CD8-positive, alpha-beta memory T cell (primary cell): ENCODE results near the gene REEP1. TPM values are rescaled to one million over a fixed set of nuclear protein-coding genes. Genes with fewer than 3 reads are reported as not detected.

Experiments
- CTCF ChIA-PET: fragments of 350-600 bp; sonication (Branson Sonifier 250); formaldehyde crosslinking; loops from one replicate; lab custom pipeline; 2021; ENCODE audit warnings: antibody characterized with exemption; lab: Charles Lee
- POLR2A ChIA-PET: fragments of 350-600 bp; sonication (Branson Sonifier 250); formaldehyde crosslinking; loops from one replicate; lab custom pipeline; 2021; ENCODE audit warnings: antibody characterized with exemption; lab: Charles Lee
- DNase-seq, 5 donors: peaks; one replicate each; pipeline versions ENCODE4 v3.0.0 to v3.0.0-alpha.2; 2020 to 2022; ENCODE audit warnings: mixed read lengths in 1 of 5
- H3K27ac ChIP-seq: one replicate; pipeline ENCODE4 v1.7.0; 2013; ENCODE audit warnings: low read depth, mild to moderate bottlenecking, low read length, moderate library complexity
- H3K27me3 ChIP-seq: 2 replicates; pipeline ENCODE4 v1.7.0; 2013; ENCODE audit warnings: low read length, mild to moderate bottlenecking; ENCODE audit not compliant: insufficient read depth, poor library complexity, severe bottlenecking
- H3K36me3 ChIP-seq: 2 replicates; pipeline ENCODE4 v1.7.0; 2013; ENCODE audit warnings: mild to moderate bottlenecking, low read length, moderate library complexity; ENCODE audit not compliant: insufficient read depth
- H3K4me1 ChIP-seq: 2 replicates; pipeline ENCODE4 v1.7.0; 2013; ENCODE audit warnings: mild to moderate bottlenecking, low read length, moderate library complexity; ENCODE audit not compliant: insufficient read depth
- H3K4me3 ChIP-seq: 2 replicates; pipeline ENCODE4 v1.7.0; 2013; ENCODE audit warnings: mild to moderate bottlenecking, low read length
- H3K9me3 ChIP-seq: 2 replicates; pipeline ENCODE4 v1.7.0; 2013; ENCODE audit warnings: mild to moderate bottlenecking, low read length
- H3K27ac Mint-ChIP-seq, 8 donors: one replicate each; pipeline ENCODE4 v1.8.0; 2020 to 2021; ENCODE audit warnings: mixed read lengths in 8 of 8, mild to moderate bottlenecking in 6 of 8, inconsistent platforms in 3 of 8, moderate library complexity in 3 of 8
- H3K27me3 Mint-ChIP-seq, 2 donors: one replicate each; pipeline ENCODE4 v1.8.0; 2020 to 2021; ENCODE audit warnings: mixed read lengths in 2 of 2, mild to moderate bottlenecking in 1 of 2, moderate library complexity in 1 of 2
- H3K36me3 Mint-ChIP-seq, 3 donors: one replicate each; pipeline ENCODE4 v1.8.0; 2020 to 2021; ENCODE audit warnings: mixed read lengths in 3 of 3, inconsistent platforms in 1 of 3, mild to moderate bottlenecking in 1 of 3
- H3K4me1 Mint-ChIP-seq, 3 donors: one replicate each; pipeline ENCODE4 v1.8.0; 2020 to 2021; ENCODE audit warnings: mixed read lengths in 3 of 3, inconsistent platforms in 1 of 3, mild to moderate bottlenecking in 1 of 3
- H3K4me3 Mint-ChIP-seq, 7 donors: one replicate each; pipeline ENCODE4 v1.8.0; 2020 to 2021; ENCODE audit warnings: mixed read lengths in 7 of 7, mild to moderate bottlenecking in 6 of 7, moderate library complexity in 4 of 7, inconsistent platforms in 2 of 7
- H3K9me3 Mint-ChIP-seq, 5 donors: one replicate each; pipeline ENCODE4 v1.8.0; 2020 to 2022; ENCODE audit warnings: mixed read lengths in 5 of 5, mild to moderate bottlenecking in 3 of 5, moderate library complexity in 2 of 5, inconsistent platforms in 1 of 5
- polyA plus RNA-seq: library from polyadenylated mRNA; unstranded; fragments of 300-500 nt; fragmentation: Illumina TruSeq; gene quantifications from one replicate; pipeline ENCODE4 v1.2.3, GENCODE V29; 2021
- total RNA-seq, 2 experiments: library from RNA; stranded (reverse); gene quantifications; one replicate each; pipeline ENCODE4 v1.2.3, GENCODE V29; 2021

The REEP1 gene
- total and polyA plus RNA-seq, 3 experiments from 2014 or later: 0.20 to 0.28 TPM; not detected in 1

- no peaks in the 10 kb centered on the region for H3K4me1 ChIP-seq
- no peak for DNase-seq
- H3K9me3 Mint-ChIP-seq: peaks cover 19 to 30% (median 21%) of the 10 kb centered on the region in 5 donors
- no peak overlapping the region for H3K4me3 Mint-ChIP-seq
- H3K27ac Mint-ChIP-seq: no peak overlapping the region
- ChIA-PET CTCF (no interaction called here), POLR2A (no interaction called here)
- H3K36me3 Mint-ChIP-seq: peaks cover 0 to 9% (median 2%) of the 10 kb centered on the region in 3 donors
- peaks cover 7% of the 10 kb centered on the region for H3K27me3 ChIP-seq
- H3K4me3 ChIP-seq: no peak overlapping the region
- no peaks in the 10 kb centered on the region for H3K9me3 ChIP-seq
- H3K36me3 ChIP-seq: no peaks in the 10 kb centered on the region
- H3K4me1 Mint-ChIP-seq: no peaks in the 10 kb centered on the region
- peaks cover 51 to 84% of the 10 kb centered on the region in 2 donors for H3K27me3 Mint-ChIP-seq
- H3K27ac ChIP-seq: no peak overlapping the region
These were observed 7.0 kb upstream of the REEP1 start for GRCh38 chr2:86344404-86344803.

- CTCF ChIA-PET: no interaction called here
- peaks cover 58 to 85% of the 10 kb centered on the region in 2 donors for H3K27me3 Mint-ChIP-seq
These were observed 5.1 kb upstream of the REEP1 start for GRCh38 chr2:86342488-86342887.

GRCh38 chr2:86341470-86341869 is 4.0 kb upstream of the REEP1 start:
- H3K27me3 ChIP-seq: peaks cover 15% of the 10 kb centered on the region
- POLR2A ChIA-PET: no interaction called here
- peaks cover 56 to 80% of the 10 kb centered on the region in 2 donors for H3K27me3 Mint-ChIP-seq

More at GRCh38 chr2:86342488-86342887, 5.1 kb upstream of the REEP1 start:
- peaks cover 11% of the 10 kb centered on the region for H3K27me3 ChIP-seq
- H3K9me3 ChIP-seq: no peaks in the 10 kb centered on the region
- no peak overlapping the region for H3K27ac ChIP-seq
- no peaks in the 10 kb centered on the region for H3K4me1 ChIP-seq
- DNase-seq: no peak
- H3K4me3 Mint-ChIP-seq: no peak overlapping the region
- peaks cover 4 to 6% (median 6%) of the 10 kb centered on the region in 3 donors for H3K4me1 Mint-ChIP-seq
- POLR2A ChIA-PET: no interaction called here
- H3K36me3 ChIP-seq: no peaks in the 10 kb centered on the region
- peaks cover 0 to 9% (median 2%) of the 10 kb centered on the region in 3 donors for H3K36me3 Mint-ChIP-seq
- H3K27ac Mint-ChIP-seq: no peak overlapping the region
- H3K9me3 Mint-ChIP-seq: peaks cover 20 to 30% (median 21%) of the 10 kb centered on the region in 5 donors
- no peak overlapping the region for H3K4me3 ChIP-seq

GRCh38 chr2:86338778-86339295 is 1.4 kb upstream of the REEP1 start:
- POLR2A ChIA-PET: no interaction called here
- H3K27me3 ChIP-seq: peaks cover 27% of the 10 kb centered on the region

More at GRCh38 chr2:86341470-86341869, 4.0 kb upstream of the REEP1 start:
- Mint-ChIP-seq H3K4me3 (peak overlapping the region in 1 of 7 donors; percentile 5), H3K27ac (no peak overlapping the region), H3K9me3 (peaks cover 20 to 30% (median 21%) of the 10 kb centered on the region in 5 donors), H3K4me1 (peaks cover 7 to 12% (median 9%) of the 10 kb centered on the region in 3 donors), H3K36me3 (peaks cover 0 to 9% (median 2%) of the 10 kb centered on the region in 3 donors)
- CTCF ChIA-PET: no interaction called here
- Histone ChIP-seq H3K27ac (no peak overlapping the region), H3K4me1 (peaks cover 3% of the 10 kb centered on the region), H3K4me3 (no peak overlapping the region), H3K36me3 (no peaks in the 10 kb centered on the region), H3K9me3 (no peaks in the 10 kb centered on the region)
- no peak for DNase-seq

GRCh38 chr2:86336675-86337243 is 667 bp downstream of the REEP1 start:
- Mint-ChIP-seq H3K27me3 (peaks cover 56 to 83% of the 10 kb centered on the region in 2 donors), H3K4me1 (peaks cover 13 to 19% (median 17%) of the 10 kb centered on the region in 3 donors), H3K27ac (no peak overlapping the region), H3K36me3 (peaks cover 0 to 9% (median 2%) of the 10 kb centered on the region in 3 donors), H3K9me3 (peaks cover 10 to 17% (median 11%) of the 10 kb centered on the region in 5 donors), H3K4me3 (peak overlapping the region; percentile 26 to 72 (median 60))
- ChIA-PET CTCF (interaction anchor here (0.7 kb wide), 1 partner anchor 8 kb away, joined by 3 read pairs; no protein-coding TSS in a partner anchor), POLR2A (no interaction called here)
- Histone ChIP-seq H3K27ac (no peak overlapping the region), H3K36me3 (no peaks in the 10 kb centered on the region), H3K4me3 (no peak overlapping the region), H3K27me3 (peaks cover 27% of the 10 kb centered on the region), H3K9me3 (no peaks in the 10 kb centered on the region), H3K4me1 (peaks cover 4% of the 10 kb centered on the region)
- DNase-seq: no peak

More at GRCh38 chr2:86338778-86339295, 1.4 kb upstream of the REEP1 start:
- H3K4me1 ChIP-seq: peaks cover 4% of the 10 kb centered on the region
- no peaks in the 10 kb centered on the region for H3K9me3 ChIP-seq
- Mint-ChIP-seq H3K9me3 (peaks cover 20 to 29% (median 21%) of the 10 kb centered on the region in 5 donors), H3K27ac (no peak overlapping the region), H3K27me3 (peaks cover 66 to 84% of the 10 kb centered on the region in 2 donors), H3K36me3 (peaks cover 0 to 9% (median 2%) of the 10 kb centered on the region in 3 donors), H3K4me1 (peaks cover 13 to 19% (median 17%) of the 10 kb centered on the region in 3 donors), H3K4me3 (peak overlapping the region in 1 of 7 donors; percentile 38)
- H3K36me3 ChIP-seq: no peaks in the 10 kb centered on the region
- H3K27ac ChIP-seq: no peak overlapping the region
- CTCF ChIA-PET: no interaction called here
- no peak for DNase-seq
- H3K4me3 ChIP-seq: no peak overlapping the region

- Mint-ChIP-seq H3K27me3 (peaks cover 55 to 83% of the 10 kb centered on the region in 2 donors), H3K4me3 (peak overlapping the region; percentile 26 to 72 (median 60)), H3K4me1 (peaks cover 13 to 19% (median 17%) of the 10 kb centered on the region in 3 donors), H3K27ac (peak overlapping the region in 1 of 8 donors; percentile 43), H3K9me3 (peaks cover 3 to 10% (median 4%) of the 10 kb centered on the region in 5 donors), H3K36me3 (peaks cover 0 to 4% (median 0%) of the 10 kb centered on the region in 3 donors)
- Histone ChIP-seq H3K4me3 (no peak overlapping the region), H3K27ac (no peak overlapping the region), H3K27me3 (peaks cover 27% of the 10 kb centered on the region), H3K36me3 (no peaks in the 10 kb centered on the region), H3K9me3 (no peaks in the 10 kb centered on the region), H3K4me1 (peaks cover 4% of the 10 kb centered on the region)
- no peak for DNase-seq
- POLR2A ChIA-PET: no interaction called here
- CTCF ChIA-PET: interaction anchor here (0.7 kb wide), 1 partner anchor 9 kb away, joined by 3 read pairs; no protein-coding TSS in a partner anchor
These were observed 1.4 kb downstream of the REEP1 start for GRCh38 chr2:86335865-86336674.

GRCh38 chr2:86333378-86333777 is 4.0 kb downstream of the REEP1 start:
- ChIA-PET POLR2A (no interaction called here), CTCF (no interaction called here)
- H3K9me3 Mint-ChIP-seq: no peaks in the 10 kb centered on the region
- no peak for DNase-seq
- peaks cover 13 to 19% (median 17%) of the 10 kb centered on the region in 3 donors for H3K4me1 Mint-ChIP-seq
- no peaks in the 10 kb centered on the region for H3K36me3 ChIP-seq
- H3K27ac ChIP-seq: no peak overlapping the region
- H3K27me3 Mint-ChIP-seq: peaks cover 29 to 75% of the 10 kb centered on the region in 2 donors
- H3K9me3 ChIP-seq: no peaks in the 10 kb centered on the region
- no peak overlapping the region for H3K27ac Mint-ChIP-seq
- H3K4me1 ChIP-seq: peaks cover 4% of the 10 kb centered on the region
- H3K36me3 Mint-ChIP-seq: no peaks in the 10 kb centered on the region
- H3K4me3 ChIP-seq: no peak overlapping the region
- no peak overlapping the region for H3K4me3 Mint-ChIP-seq
- H3K27me3 ChIP-seq: peaks cover 16% of the 10 kb centered on the region
